Smooth muscle cell (in vitro differentiated cells): ENCODE results near the gene INTS13. TPM values are rescaled to one million over a fixed set of nuclear protein-coding genes. Genes with fewer than 3 reads are reported as not detected.

Experiments
- DNase-seq: peaks from one replicate; lab custom pipeline; 2025; ENCODE audit not compliant: unreplicated experiment; lab: John Stamatoyannopoulos, UW
- H2AFZ ChIP-seq: fragments of 200-600 bp; sonication (generic); 2 replicates; pipeline ENCODE4 v1.6.0; 2016; ENCODE audit warnings: antibody characterized with exemption, low read depth, mild to moderate bottlenecking
- H3F3A ChIP-seq: fragments of 200-600 bp; sonication (generic); 2 replicates; pipeline ENCODE4 v1.6.0; 2017; ENCODE audit warnings: antibody characterized with exemption, low read depth
- H3K27ac ChIP-seq: fragments of 200-600 bp; sonication (generic); 2 replicates; pipeline ENCODE4 v1.5.1; 2016; ENCODE audit warnings: low read depth, mild to moderate bottlenecking
- H3K27me3 ChIP-seq: fragments of 200-600 bp; sonication (generic); 2 replicates; pipeline ENCODE4 v1.6.1; 2016; ENCODE audit warnings: low read depth, mild to moderate bottlenecking
- H3K36me3 ChIP-seq: fragments of 200-600 bp; sonication (generic); 2 replicates; pipeline ENCODE4 v1.5.1; 2016; ENCODE audit warnings: low read depth
- H3K4me1 ChIP-seq: fragments of 200-600 bp; sonication (generic); 2 replicates; pipeline ENCODE4 v1.5.1; 2016; ENCODE audit warnings: low read depth
- H3K4me2 ChIP-seq: fragments of 200-600 bp; sonication (generic); 2 replicates; pipeline ENCODE4 v1.6.0; 2016; ENCODE audit warnings: mild to moderate bottlenecking
- H3K4me3 ChIP-seq: fragments of 200-600 bp; sonication (generic); 2 replicates; pipeline ENCODE4 v1.5.1; 2016; ENCODE audit warnings: mild to moderate bottlenecking
- H3K79me2 ChIP-seq: fragments of 200-600 bp; sonication (generic); 2 replicates; pipeline ENCODE4 v1.6.0; 2016; ENCODE audit warnings: low read depth, mild to moderate bottlenecking
- H3K9ac ChIP-seq: fragments of 200-600 bp; sonication (generic); 2 replicates; pipeline ENCODE4 v1.6.0; 2016; ENCODE audit warnings: low read depth
- H3K9me3 ChIP-seq: fragments of 200-600 bp; sonication (generic); replicated peaks from 2 replicates; pipeline ENCODE4 v1.5.1; 2016; ENCODE audit warnings: low read depth
- H4K20me1 ChIP-seq: fragments of 200-600 bp; sonication (generic); 2 replicates; pipeline ENCODE4 v1.6.0; 2016; ENCODE audit warnings: low read depth
- WGBS: methylation state at CpG from one replicate; pipeline ENCODE4 v1.1.7; 2016; ENCODE audit warnings: low lambda C conversion rate; 5-methylcytosine and 5-hydroxymethylcytosine counted together
- polyA plus RNA-seq: library from polyadenylated mRNA; unstranded; fragments of >200 nt; fragmentation: Nextera tagmentation; extraction: Ambion mirVana; gene quantifications from 2 replicates; pipeline ENCODE4 v1.2.1, GENCODE V29; 2016
- total RNA-seq: library from RNA; depleted of rRNA; stranded (reverse); fragments of >200 nt; gene quantifications from 2 replicates; pipeline ENCODE4 v1.2.3, GENCODE V29; 2014
- TF ChIP-seq, protein P1 (sequence below): fragments of 200-600 bp; sonication (generic); IDR thresholded peaks from 2 replicates; pipeline ENCODE4 v1.5.1; 2017; ENCODE audit warnings: borderline replicate concordance, mild to moderate bottlenecking, antibody characterized with exemption; ENCODE audit not compliant: insufficient read depth, poor library complexity, severe bottlenecking

INTS13 gene
- total RNA-seq = 34.7 and 47.5 TPM in 2 replicates
- polyA plus RNA-seq = 12.8 and 22.0 TPM in 2 replicates

DNA sequence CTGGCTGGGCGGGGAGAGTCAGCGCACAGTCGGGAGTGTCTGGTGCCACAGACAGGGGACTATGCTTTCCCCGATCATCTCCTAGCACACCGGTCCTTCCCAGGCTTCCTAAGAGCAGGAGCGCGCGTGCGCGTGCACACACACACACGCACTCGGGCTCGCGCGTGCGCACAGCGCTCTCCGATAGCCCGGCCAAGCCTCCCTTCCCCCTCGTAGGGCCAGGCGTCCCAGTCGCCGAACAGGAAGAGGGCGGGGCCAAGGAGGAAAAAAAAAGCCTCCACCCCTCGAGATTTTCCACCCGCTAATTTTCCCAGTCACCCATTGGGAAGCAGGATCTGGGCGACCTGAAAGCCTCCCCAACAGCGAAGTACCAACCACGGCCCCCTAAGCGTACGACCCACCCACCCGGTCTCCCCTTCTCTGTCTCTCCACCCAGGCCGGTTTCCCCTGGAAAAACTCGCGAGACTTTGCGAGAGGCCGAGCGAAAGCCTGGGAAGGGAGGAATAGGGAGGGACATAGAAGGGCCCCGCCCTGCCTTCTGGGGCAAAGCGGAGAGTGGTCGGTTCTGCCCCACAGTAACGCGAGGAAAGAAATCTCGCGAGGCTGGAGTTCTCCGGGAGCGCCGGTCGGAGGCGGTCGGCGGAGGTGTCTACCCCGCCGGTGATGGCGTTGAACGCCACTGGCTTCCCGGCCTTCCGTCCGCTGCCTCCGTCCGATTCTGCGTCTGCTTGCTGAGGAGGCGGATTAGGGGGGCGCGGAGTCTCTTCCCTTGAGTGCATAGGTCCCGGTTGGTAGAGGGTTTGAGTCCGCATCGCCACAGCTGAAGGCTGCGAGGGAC lies at the start of gene INTS13, which contains the start of gene FGFR1OP2:
TSS of gene INTS13 (minus strand) at position 119 of the 838 bp plus-strand sequence. CDS start 1,178 bp downstream, outside the sequence.
TSS of gene FGFR1OP2 (plus strand) at position 608 of the 838 bp plus-strand sequence. CDS start 15,689 bp downstream, outside the sequence.
- H3K79me2 ChIP-seq = peaks cover 81% of the 10 kb centered on the region
- H2AFZ ChIP-seq = peak within 1 kb of the TSS; percentile 86
- H3K4me3 ChIP-seq = peak within 1 kb of the TSS; percentile 68
- no peaks in the 10 kb centered on the region for H3K9me3 ChIP-seq
- H3F3A ChIP-seq = no peaks in the 10 kb centered on the region
- H3K4me2 ChIP-seq = peak within 1 kb of the TSS; percentile 91
- DNase-seq = peak; percentile 99
- peaks cover 35% of the 10 kb centered on the region for H3K4me1 ChIP-seq
- H3K9ac ChIP-seq = peak within 1 kb of the TSS; percentile 96
- H3K36me3 ChIP-seq = no peaks in the 10 kb centered on the region
- under 1% methylated on average over 67 of the region's 69 CpGs for WGBS
- no peaks in the 10 kb centered on the region for H3K27me3 ChIP-seq
- H4K20me1 ChIP-seq = peaks cover 43% of the 10 kb centered on the region
- TF ChIP-seq, protein P1, sequence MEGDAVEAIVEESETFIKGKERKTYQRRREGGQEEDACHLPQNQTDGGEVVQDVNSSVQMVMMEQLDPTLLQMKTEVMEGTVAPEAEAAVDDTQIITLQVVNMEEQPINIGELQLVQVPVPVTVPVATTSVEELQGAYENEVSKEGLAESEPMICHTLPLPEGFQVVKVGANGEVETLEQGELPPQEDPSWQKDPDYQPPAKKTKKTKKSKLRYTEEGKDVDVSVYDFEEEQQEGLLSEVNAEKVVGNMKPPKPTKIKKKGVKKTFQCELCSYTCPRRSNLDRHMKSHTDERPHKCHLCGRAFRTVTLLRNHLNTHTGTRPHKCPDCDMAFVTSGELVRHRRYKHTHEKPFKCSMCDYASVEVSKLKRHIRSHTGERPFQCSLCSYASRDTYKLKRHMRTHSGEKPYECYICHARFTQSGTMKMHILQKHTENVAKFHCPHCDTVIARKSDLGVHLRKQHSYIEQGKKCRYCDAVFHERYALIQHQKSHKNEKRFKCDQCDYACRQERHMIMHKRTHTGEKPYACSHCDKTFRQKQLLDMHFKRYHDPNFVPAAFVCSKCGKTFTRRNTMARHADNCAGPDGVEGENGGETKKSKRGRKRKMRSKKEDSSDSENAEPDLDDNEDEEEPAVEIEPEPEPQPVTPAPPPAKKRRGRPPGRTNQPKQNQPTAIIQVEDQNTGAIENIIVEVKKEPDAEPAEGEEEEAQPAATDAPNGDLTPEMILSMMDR = no peak
- H3K27ac ChIP-seq = peak within 1 kb of the TSS; percentile 97

GRCh38 chr12:26982866-26983265 lies 45.1 kb upstream of the INTS13 start:
- no peaks in the 10 kb centered on the region for H3K27me3 ChIP-seq
- peaks cover 6% of the 10 kb centered on the region for H3K36me3 ChIP-seq
- no peak overlapping the region for H3K27ac ChIP-seq
- no peak for DNase-seq
- TF ChIP-seq, protein P1 = no peak
- WGBS = 97% methylated on average over 2 of the region's 2 CpGs
- peaks cover 13% of the 10 kb centered on the region for H4K20me1 ChIP-seq
- no peak overlapping the region for H3K4me2 ChIP-seq
- no peak overlapping the region for H2AFZ ChIP-seq
- H3K4me1 ChIP-seq = no peaks in the 10 kb centered on the region
- no peaks in the 10 kb centered on the region for H3K9me3 ChIP-seq
- no peaks in the 10 kb centered on the region for H3F3A ChIP-seq
- H3K9ac ChIP-seq = no peak overlapping the region
- H3K79me2 ChIP-seq = no peaks in the 10 kb centered on the region
- H3K4me3 ChIP-seq = no peak overlapping the region

GRCh38 chr12:26979733-26980132 lies 42.0 kb upstream of the INTS13 start:
- no peak overlapping the region for H3K9ac ChIP-seq
- no peak overlapping the region for H3K27ac ChIP-seq
- H4K20me1 ChIP-seq = peaks cover 8% of the 10 kb centered on the region
- H3K4me1 ChIP-seq = no peaks in the 10 kb centered on the region
- H3K79me2 ChIP-seq = no peaks in the 10 kb centered on the region
- no peak overlapping the region for H3K4me3 ChIP-seq
- no peaks in the 10 kb centered on the region for H3K27me3 ChIP-seq
- TF ChIP-seq, protein P1 = no peak
- no peaks in the 10 kb centered on the region for H3F3A ChIP-seq
- no peak for DNase-seq
- H3K9me3 ChIP-seq = no peaks in the 10 kb centered on the region
- no peak overlapping the region for H3K4me2 ChIP-seq
- no peak overlapping the region for H2AFZ ChIP-seq
- 97% methylated on average over 11 of the region's 11 CpGs for WGBS
- no peaks in the 10 kb centered on the region for H3K36me3 ChIP-seq
